Endothelial cell of umbilical vein (primary cell): ENCODE results near the gene MAPK11. TPM values are rescaled to one million over a fixed set of nuclear protein-coding genes. Genes with fewer than 3 reads are reported as not detected.

Experiments used
- BruUV-seq: library from RNA; stranded (reverse); fragments of 400-500 nt; replicated peaks from 2 replicates; lab custom pipeline; 2021; lab: Mats Ljungman, UMichigan
- CTCF ChIA-PET: fragments of 300-600, 350-600 bp; sonication (Branson Sonifier 250); formaldehyde crosslinking; loops from one replicate; lab custom pipeline; 2021; ENCODE audit warnings: antibody characterized with exemption, inconsistent platforms; lab: Charles Lee
- POLR2A ChIA-PET: fragments of 300-600, 350-600 bp; sonication (Branson Sonifier 250); formaldehyde crosslinking; loops from one replicate; lab custom pipeline; 2021; ENCODE audit warnings: antibody characterized with exemption, inconsistent platforms; lab: Charles Lee
- DNase-seq: peaks from one replicate; pipeline ENCODE4 v3.0.0-alpha.2; 2011; ENCODE audit warnings: low read depth, low spot score
- FAIRE-seq: peaks from 2 replicates; lab custom pipeline; 2011; peaks lifted over from hg19 to GRCh38; lab: Jason Lieb, UNC
- H2AFZ ChIP-seq: 2 replicates; pipeline ENCODE4 v1.6.0; 2012; ENCODE audit warnings: low read depth, low read length, control low read depth, inconsistent platforms
- H3K27ac ChIP-seq: 2 replicates; pipeline ENCODE4 v1.5.1; 2011; ENCODE audit warnings: low read depth, mild to moderate bottlenecking, control low read depth, low read length, moderate library complexity; ENCODE audit not compliant: insufficient read depth
- H3K27me3 ChIP-seq, 2 experiments: 2 replicates each; pipeline versions ENCODE4 v1.6.0 to v1.6.1; 2011; ENCODE audit warnings: low read length in 2 of 2, mixed read lengths in 1 of 2; ENCODE audit not compliant: control insufficient read depth in 2 of 2, insufficient read depth in 2 of 2
- H3K36me3 ChIP-seq, 2 experiments: 2 replicates in 1 of 2; 3 replicates in 1 of 2; pipeline ENCODE4 v1.5.1; 2011; ENCODE audit warnings: low read length in 2 of 2, mild to moderate bottlenecking in 1 of 2, moderate library complexity in 1 of 2; ENCODE audit not compliant: control insufficient read depth in 2 of 2, insufficient read depth in 2 of 2; ENCODE audit errors: extremely low read depth in 1 of 2
- H3K4me1 ChIP-seq: 3 replicates; pipeline ENCODE4 v1.5.1; 2011; ENCODE audit warnings: mild to moderate bottlenecking, low read length; ENCODE audit not compliant: control insufficient read depth, insufficient read depth; ENCODE audit errors: extremely low read depth
- H3K4me2 ChIP-seq: 2 replicates; pipeline ENCODE4 v1.6.1; 2011; ENCODE audit warnings: low read length, control low read depth, mixed read lengths; ENCODE audit not compliant: insufficient read depth
- H3K4me3 ChIP-seq, 3 experiments: fragments of 200-600 bp in 1 of 3; sonication (generic), shearing (Covaris generic) in 1 of 3; replicated peaks in 1 of 3; 2 replicates each; pipeline ENCODE4 v1.5.1; 2011 to 2016; ENCODE audit warnings: control low read depth in 3 of 3, low read length in 3 of 3, mild to moderate bottlenecking in 2 of 3, inconsistent platforms in 1 of 3, low read depth in 1 of 3, moderate library complexity in 1 of 3; ENCODE audit not compliant: insufficient read depth in 1 of 3
- H3K79me2 ChIP-seq: 2 replicates; pipeline ENCODE4 v1.6.0; 2012; ENCODE audit warnings: low read length, inconsistent platforms; ENCODE audit not compliant: control insufficient read depth, insufficient read depth
- H3K9ac ChIP-seq: replicated peaks from 2 replicates; pipeline ENCODE3; 2011; ENCODE audit warnings: low read length, control low read depth; ENCODE audit not compliant: insufficient read depth; ENCODE audit errors: extremely low read depth
- H3K9me1 ChIP-seq: replicated peaks from 3 replicates; pipeline ENCODE4 v1.6.0; 2011; ENCODE audit warnings: mild to moderate bottlenecking, low read length; ENCODE audit not compliant: control insufficient read depth, insufficient read depth; ENCODE audit errors: extremely low read depth
- H3K9me3 ChIP-seq: replicated peaks from 2 replicates; pipeline ENCODE4 v1.5.1; 2012; ENCODE audit warnings: low read length, inconsistent platforms; ENCODE audit not compliant: control insufficient read depth, insufficient read depth
- H4K20me1 ChIP-seq: replicated peaks from 2 replicates; pipeline ENCODE3; 2011; ENCODE audit warnings: mild to moderate bottlenecking, low read length; ENCODE audit not compliant: control insufficient read depth, insufficient read depth; ENCODE audit errors: extremely low read depth
- CTCF ChIP-seq, 2 donors: IDR thresholded peaks; 1 replicate in 1 of 2; 2 replicates in 1 of 2; pipeline ENCODE4 v1.5.1; 2011; ENCODE audit warnings: low read length in 2 of 2, mild to moderate bottlenecking in 2 of 2, moderate library complexity in 2 of 2, control low read depth in 1 of 2, inconsistent platforms in 1 of 2, low read depth in 1 of 2; ENCODE audit not compliant: insufficient read depth in 1 of 2; ENCODE audit errors: extremely low read depth in 1 of 2
- EZH2 ChIP-seq: IDR thresholded peaks from 2 replicates; pipeline ENCODE4 v1.6.1; 2012; ENCODE audit warnings: borderline replicate concordance, low read depth, mild to moderate bottlenecking, moderate library complexity, low read length, inconsistent platforms; ENCODE audit not compliant: severe bottlenecking
- GATA2 ChIP-seq: IDR thresholded peaks from 2 replicates; pipeline ENCODE4 v1.7.0; 2011; ENCODE audit warnings: low read depth, mild to moderate bottlenecking, moderate library complexity, mixed read lengths, low read length; ENCODE audit not compliant: insufficient read length, insufficient read depth
- JUN ChIP-seq: IDR thresholded peaks from 2 replicates; pipeline ENCODE4 v1.6.1; 2011; ENCODE audit warnings: borderline replicate concordance, low read depth; ENCODE audit not compliant: insufficient read length, insufficient read depth
- MAX ChIP-seq: IDR thresholded peaks from 2 replicates; pipeline ENCODE4 v1.6.1; 2011; ENCODE audit not compliant: insufficient read depth, insufficient read length
- MYC ChIP-seq: IDR thresholded peaks from one replicate; pipeline ENCODE4 v1.6.1; 2011; ENCODE audit warnings: mild to moderate bottlenecking, low read depth, low read length
- POLR2A ChIP-seq: IDR thresholded peaks from 2 replicates; pipeline ENCODE4 v1.6.1; 2012; ENCODE audit warnings: low read depth, mild to moderate bottlenecking, control low read depth, low read length
- POLR2AphosphoS5 ChIP-seq: IDR thresholded peaks from 2 replicates; pipeline ENCODE4 v1.6.1; 2012; ENCODE audit warnings: low read depth, mild to moderate bottlenecking, control low read depth, low read length, moderate library complexity; ENCODE audit not compliant: insufficient read depth
- dilution Hi-C: fragments of 300-500 bp; cut with MboI; formaldehyde crosslinking; loops from one replicate; pipeline ENCODE4 v1.15.0; 2019; ENCODE audit warnings: low sequenced_read_pairs; ENCODE audit not compliant: extremely low pct_ligation_motif_present
- intact Hi-C: fragments of 100-400 bp; cut with micrococcal nuclease; formaldehyde crosslinking; loops from one replicate; pipeline ENCODE4 v1.10.0; 2022
- polyA plus RNA-seq, 4 experiments: library from polyadenylated mRNA; depleted of rRNA in 3 of 4; stranded (reverse) in 3 of 4; unstranded in 1 of 4; fragments of >200 nt; gene quantifications; 2 replicates each; pipeline versions ENCODE4 v1.2.1 to v1.2.3, GENCODE V29; 2011 to 2012; ENCODE audit warnings: missing spikeins in 1 of 4
- total RNA-seq: library from RNA; stranded (reverse); gene quantifications from 2 replicates; pipeline ENCODE4 v1.2.3, GENCODE V29; 2021

The MAPK11 gene
- total and polyA plus RNA-seq, 2 donors (not counting 3 experiments of a cell fraction or from before 2014, with no cell fraction given): 22.8 to 26.3 TPM

- peak; percentile 38 to 50 for TF ChIP-seq CTCF (IDR thresholded peaks at IDR 0.05; ENCODE audit: extremely low read depth in 1 of 2, insufficient read depth in 1 of 2, low read depth in 1 of 2, low read length in 2 of 2)
- no peak for TF ChIP-seq POLR2AphosphoS5
- ChIA-PET POLR2A (no interaction called here), CTCF (interaction anchor here (0.6 to 3.1 kb wide), 12 partner anchors 9 to 65 kb away, joined by 3 to 36 read pairs (median 4); partner anchors contain the start of genes DENND6B and PLXNB2)
- FAIRE-seq (peak; percentile 33), DNase-seq (peak; percentile 43)
- Histone ChIP-seq H3K9me3 (no peaks in the 10 kb centered on the region), H3K27me3 (no peaks in the 10 kb centered on the region), H3K79me2 (no peaks in the 10 kb centered on the region), H3K4me3 (no peak overlapping the region), H2AFZ (no peak overlapping the region), H3K36me3 (peaks cover 26 to 50% of the 10 kb centered on the region in 2 experiments), H3K4me2 (no peak overlapping the region), H3K9me1 (no peaks in the 10 kb centered on the region), H3K4me1 (peaks cover 6% of the 10 kb centered on the region), H3K27ac (no peak overlapping the region), H4K20me1 (no peaks in the 10 kb centered on the region), H3K9ac (no peak overlapping the region)
- dilution Hi-C loops (no loop called here), intact Hi-C loops (loop anchor here (1.0 kb wide), 1 partner anchor 51 kb away; the partner anchor contains the start of gene DENND6B)
- no TSS peak for BruUV-seq
Measured at GRCh38 chr22:50276143-50276542, 6.0 kb upstream of the MAPK11 start.

- CTCF ChIA-PET: interaction anchor here (0.9 to 3.1 kb wide), 5 partner anchors 18 to 66 kb away, joined by 4 to 36 read pairs (median 20); partner anchors contain the start of genes DENND6B and PLXNB2
Measured at GRCh38 chr22:50275181-50276055, 5.2 kb upstream of the MAPK11 start.

More at GRCh38 chr22:50275181-50276055, 5.2 kb upstream of the MAPK11 start:
- Histone ChIP-seq H3K9me1 (no peaks in the 10 kb centered on the region), H3K4me1 (peaks cover 12% of the 10 kb centered on the region), H2AFZ (no peak overlapping the region), H3K9ac (no peak overlapping the region), H3K27ac (no peak overlapping the region), H3K4me2 (no peak overlapping the region), H4K20me1 (no peaks in the 10 kb centered on the region), H3K4me3 (no peak overlapping the region), H3K79me2 (no peaks in the 10 kb centered on the region), H3K36me3 (peaks cover 21 to 45% of the 10 kb centered on the region in 2 experiments), H3K9me3 (no peaks in the 10 kb centered on the region), H3K27me3 (no peaks in the 10 kb centered on the region)
- dilution Hi-C loops: no loop called here
- no peak for TF ChIP-seq POLR2A
- TF ChIP-seq GATA2: no peak
- no peak for TF ChIP-seq JUN
- no peak for TF ChIP-seq MYC
- no peak for TF ChIP-seq MAX
- no peak for TF ChIP-seq EZH2
- no peak for DNase-seq
- BruUV-seq: TSS peak; percentile 81
- POLR2A ChIA-PET: no interaction called here
- no peak for FAIRE-seq
- intact Hi-C loops: loop anchor here (1.0 kb wide), 1 partner anchor 52 kb away; the partner anchor contains the start of gene DENND6B
